ENCODE measurements around the gene MAGEB10. TPM values are rescaled to one million over a fixed set of nuclear protein-coding genes. Genes with fewer than 3 reads are reported as not detected.
A peak's percentile ranks its signal among the peaks of the same experiment; 100 is the strongest.

The MAGEB10 gene
- total and polyA plus RNA-seq, 8 donors, result 0.07 to 0.10 (median 0.10) TPM; not detected in 5

DNA sequence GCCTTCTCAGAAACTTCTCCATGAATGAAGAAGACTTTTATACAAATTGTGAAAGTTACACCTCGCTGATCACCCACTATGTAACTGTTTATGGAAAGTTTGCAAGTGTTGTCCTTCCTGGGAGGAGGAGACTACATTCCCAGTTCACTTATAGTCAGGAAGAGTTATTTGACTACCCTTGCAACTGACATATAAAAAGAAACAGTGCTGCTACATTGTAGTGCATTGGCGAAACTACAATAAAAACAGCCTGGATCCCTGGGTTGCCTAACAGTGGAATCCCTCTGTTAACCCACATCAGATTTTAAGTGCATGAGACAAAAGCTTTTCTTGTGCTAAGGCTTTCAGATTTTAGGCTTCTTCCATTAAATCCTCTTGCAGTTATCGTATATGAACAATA lies 30.4 kb downstream of the MAGEB10 start:
- no peak overlapping the region for H3K4me3 ChIP-seq
- DNase-seq, result no peak
- H3K9me3 ChIP-seq, result no peaks in the 10 kb centered on the region
- intact Hi-C loops (cut with DNase I), result no loop called here
- no peaks in the 10 kb centered on the region for H3K4me1 ChIP-seq
- ATAC-seq, result no peak
- no peaks in the 10 kb centered on the region for H3K36me3 ChIP-seq
- no peaks in the 10 kb centered on the region for H3K27me3 ChIP-seq
- TF ChIP-seq, protein P1, sequence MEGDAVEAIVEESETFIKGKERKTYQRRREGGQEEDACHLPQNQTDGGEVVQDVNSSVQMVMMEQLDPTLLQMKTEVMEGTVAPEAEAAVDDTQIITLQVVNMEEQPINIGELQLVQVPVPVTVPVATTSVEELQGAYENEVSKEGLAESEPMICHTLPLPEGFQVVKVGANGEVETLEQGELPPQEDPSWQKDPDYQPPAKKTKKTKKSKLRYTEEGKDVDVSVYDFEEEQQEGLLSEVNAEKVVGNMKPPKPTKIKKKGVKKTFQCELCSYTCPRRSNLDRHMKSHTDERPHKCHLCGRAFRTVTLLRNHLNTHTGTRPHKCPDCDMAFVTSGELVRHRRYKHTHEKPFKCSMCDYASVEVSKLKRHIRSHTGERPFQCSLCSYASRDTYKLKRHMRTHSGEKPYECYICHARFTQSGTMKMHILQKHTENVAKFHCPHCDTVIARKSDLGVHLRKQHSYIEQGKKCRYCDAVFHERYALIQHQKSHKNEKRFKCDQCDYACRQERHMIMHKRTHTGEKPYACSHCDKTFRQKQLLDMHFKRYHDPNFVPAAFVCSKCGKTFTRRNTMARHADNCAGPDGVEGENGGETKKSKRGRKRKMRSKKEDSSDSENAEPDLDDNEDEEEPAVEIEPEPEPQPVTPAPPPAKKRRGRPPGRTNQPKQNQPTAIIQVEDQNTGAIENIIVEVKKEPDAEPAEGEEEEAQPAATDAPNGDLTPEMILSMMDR (IDR thresholded peaks at IDR 0.05), result no peak
- no peak overlapping the region for H3K27ac ChIP-seq

DNA sequence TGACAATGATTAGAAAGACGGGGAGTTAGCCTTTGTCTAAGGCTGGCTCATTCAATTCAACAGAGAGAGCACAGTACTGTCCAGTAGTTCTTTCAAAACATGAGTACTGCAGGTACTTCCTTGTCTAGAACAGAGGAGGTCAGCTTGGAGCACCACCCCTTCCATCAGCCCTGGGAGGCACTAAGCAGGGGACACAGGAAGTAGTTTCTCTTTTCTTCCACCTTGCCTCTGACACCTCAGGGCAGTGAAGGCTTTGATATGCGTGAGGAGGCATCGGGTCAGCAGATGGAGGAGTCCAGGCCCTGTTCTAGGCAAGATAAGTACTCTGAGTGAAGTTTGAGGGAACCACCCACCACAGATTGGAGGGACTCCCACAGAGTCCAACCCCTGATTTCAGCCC lies 33.1 kb downstream of the MAGEB10 start:
- Histone ChIP-seq H3K9me3 (no peaks in the 10 kb centered on the region), H3K27ac (no peak overlapping the region), H3K27me3 (no peaks in the 10 kb centered on the region), H3K4me1 (no peaks in the 10 kb centered on the region), H3K36me3 (no peaks in the 10 kb centered on the region), H3K4me3 (no peak overlapping the region)
- TF ChIP-seq, protein P1 (IDR thresholded peaks at IDR 0.05), result no peak
- intact Hi-C loops (cut with DNase I), result no loop called here
- no peak for ATAC-seq
- DNase-seq, result no peak

DNA sequence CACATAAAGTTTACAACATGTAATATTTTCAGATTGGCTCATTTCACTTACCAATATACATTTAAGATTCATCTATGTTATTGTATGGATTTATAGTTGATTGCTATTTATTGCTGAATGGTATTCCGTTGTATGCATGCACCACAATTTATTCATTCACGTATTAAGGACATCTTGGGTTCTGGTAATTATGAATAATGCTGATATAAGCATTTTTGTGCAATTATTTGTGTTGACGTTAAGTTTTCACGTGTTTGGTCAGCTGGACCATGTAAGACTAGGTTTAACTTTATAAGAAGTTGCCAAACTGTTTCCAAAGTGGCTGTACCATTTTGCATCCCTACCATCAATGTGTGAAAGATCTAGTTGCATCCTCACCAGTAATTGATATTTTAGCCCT lies 35.1 kb downstream of the MAGEB10 start:
- no peak for ATAC-seq
- no peak overlapping the region for H3K4me3 ChIP-seq
- H3K27me3 ChIP-seq, result no peaks in the 10 kb centered on the region
- no peaks in the 10 kb centered on the region for H3K9me3 ChIP-seq
- H3K4me1 ChIP-seq, result no peaks in the 10 kb centered on the region
- TF ChIP-seq, protein P1 (IDR thresholded peaks at IDR 0.05), result no peak
- H3K27ac ChIP-seq, result no peak overlapping the region
- no peak for DNase-seq
- intact Hi-C loops (cut with DNase I), result no loop called here
- H3K36me3 ChIP-seq, result no peaks in the 10 kb centered on the region

DNA sequence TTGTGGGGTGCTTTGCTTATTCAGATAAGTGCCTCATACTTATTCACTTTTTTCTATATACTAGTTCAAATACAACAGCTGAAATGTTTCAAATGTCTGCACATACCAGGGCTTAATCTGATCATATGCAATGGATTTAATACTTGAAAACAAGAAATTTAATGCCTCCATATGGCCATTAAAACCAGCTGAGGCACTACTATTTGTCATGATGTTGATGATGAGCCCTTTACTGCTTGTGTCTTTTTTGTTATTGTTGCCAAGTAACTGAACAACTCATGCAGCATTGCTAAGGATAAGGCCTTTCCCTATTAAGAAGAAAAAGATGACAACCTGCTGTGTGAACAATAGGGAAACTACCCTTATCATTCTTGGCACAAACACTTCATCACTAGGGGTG lies 52.5 kb downstream of the MAGEB10 start:
- DNase-seq, result peak in 1 of 4 donors; percentile 5
- no peaks in the 10 kb centered on the region for H3K9me3 ChIP-seq
- H3K27me3 ChIP-seq, result peaks cover 0 to 3% of the 10 kb centered on the region in 2 donors
- ATAC-seq, result no peak
- H3K4me3 ChIP-seq, result no peak overlapping the region
- no peaks in the 10 kb centered on the region for H3K36me3 ChIP-seq
- H3K4me1 ChIP-seq, result no peaks in the 10 kb centered on the region
- intact Hi-C loops (cut with DNase I), result no loop called here
- TF ChIP-seq, protein P1 (IDR thresholded peaks at IDR 0.05), result no peak
- H3K27ac ChIP-seq, result no peak overlapping the region

DNA sequence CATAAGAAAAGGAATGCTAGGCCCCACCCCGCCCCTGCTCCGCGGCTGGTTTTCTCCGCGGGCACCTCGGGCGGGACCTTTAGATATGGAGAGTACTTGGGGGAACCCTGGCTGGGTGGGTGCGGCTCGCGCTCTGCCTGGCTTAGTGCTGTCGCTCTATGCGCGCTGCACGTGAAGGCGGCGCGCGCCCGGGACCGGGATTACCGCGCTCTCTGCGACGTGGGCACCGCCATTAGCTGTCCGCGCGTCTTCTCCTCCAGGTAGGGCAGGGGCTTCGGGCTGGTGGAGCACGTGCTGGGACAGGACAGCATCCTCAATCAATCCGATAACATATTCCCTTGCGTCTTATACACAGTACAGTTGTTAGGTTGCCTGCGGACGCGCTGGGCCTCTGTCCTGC lies 56.0 kb downstream of the MAGEB10 start:
- no peaks in the 10 kb centered on the region for H3K4me1 ChIP-seq
- DNase-seq (peak in 1 of 4 donors; percentile 1), ATAC-seq (no peak)
- intact Hi-C loops (cut with DNase I), result no loop called here
- H3K9me3 ChIP-seq, result no peaks in the 10 kb centered on the region
- H3K27me3 ChIP-seq, result peaks cover 0 to 3% of the 10 kb centered on the region in 2 donors
- TF ChIP-seq, protein P1 (IDR thresholded peaks at IDR 0.05), result no peak
- H3K36me3 ChIP-seq, result no peaks in the 10 kb centered on the region
- H3K27ac ChIP-seq, result no peak overlapping the region
- no peak overlapping the region for H3K4me3 ChIP-seq

Other genes with a start within 250 kb of the MAGEB10 start
- gene DCAF8L2, start 217.6 kb upstream of the MAGEB10 start, total RNA-seq, result not detected
- not detected for gene DCAF8L2, start 217.6 kb upstream of the MAGEB10 start, polyA plus RNA-seq (ENCODE audit: insufficient read length in 6 of 6)
- not detected for gene DCAF8L1, start 173.5 kb downstream of the MAGEB10 start, total RNA-seq
- gene DCAF8L1, start 173.5 kb downstream of the MAGEB10 start, polyA plus RNA-seq (ENCODE audit: insufficient read length in 6 of 6), result not detected

Data from left lung (tissue), 10 donors.